ENCODE results near the gene C7orf57. TPM values are rescaled to one million over a fixed set of nuclear protein-coding genes. Genes with fewer than 3 reads are reported as not detected.

The C7orf57 gene
- total RNA-seq, 1 experiment from 2014 or later, result not detected

DNA sequence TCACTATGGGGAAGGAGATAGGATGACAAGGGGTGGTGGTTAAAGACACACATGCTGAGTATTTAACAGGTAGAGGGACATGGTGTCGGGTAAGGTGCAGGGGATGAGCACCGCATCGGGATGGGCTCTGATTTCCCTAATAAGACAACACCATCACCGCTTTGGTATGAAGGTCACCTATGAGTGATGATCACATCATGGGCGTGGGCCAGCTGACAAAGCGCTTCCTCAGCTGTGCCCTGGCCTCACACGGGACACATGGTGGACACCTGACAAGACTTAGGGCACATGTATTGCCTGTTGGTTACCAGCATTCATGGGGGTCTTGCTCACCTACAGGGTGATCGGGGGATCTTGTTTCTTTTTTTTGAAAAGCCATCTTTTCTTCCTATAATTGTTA lies 12.8 kb downstream of the C7orf57 start:
- no TSS peak for BruUV-seq (replicated peaks)
- Histone ChIP-seq H3K4me3 (ENCODE audit: low read depth, low read length) (no peak overlapping the region), H3K4me1 (peaks cover 6% of the 10 kb centered on the region; the same call in 1 of the 2 replicates), H3K36me3 (ENCODE audit: control insufficient read depth, insufficient read depth, low read length) (no peaks in the 10 kb centered on the region), H3K27me3 (replicated peaks; ENCODE audit: control insufficient read depth, insufficient read depth, low read length) (no peaks in the 10 kb centered on the region), H3K9me3 (no peaks in the 10 kb centered on the region)
- ChIA-PET CTCF (no interaction called here), POLR2A (no interaction called here)
- H3K36me3 Mint-ChIP-seq (ENCODE audit: insufficient read depth, unreplicated experiment), result no peaks in the 10 kb centered on the region
- H3K27ac Mint-ChIP-seq (ENCODE audit: unreplicated experiment), result no peak overlapping the region
- no peak for DNase-seq
- H3K4me3 Mint-ChIP-seq (ENCODE audit: unreplicated experiment), result no peak overlapping the region
- TF ChIP-seq, protein P1, sequence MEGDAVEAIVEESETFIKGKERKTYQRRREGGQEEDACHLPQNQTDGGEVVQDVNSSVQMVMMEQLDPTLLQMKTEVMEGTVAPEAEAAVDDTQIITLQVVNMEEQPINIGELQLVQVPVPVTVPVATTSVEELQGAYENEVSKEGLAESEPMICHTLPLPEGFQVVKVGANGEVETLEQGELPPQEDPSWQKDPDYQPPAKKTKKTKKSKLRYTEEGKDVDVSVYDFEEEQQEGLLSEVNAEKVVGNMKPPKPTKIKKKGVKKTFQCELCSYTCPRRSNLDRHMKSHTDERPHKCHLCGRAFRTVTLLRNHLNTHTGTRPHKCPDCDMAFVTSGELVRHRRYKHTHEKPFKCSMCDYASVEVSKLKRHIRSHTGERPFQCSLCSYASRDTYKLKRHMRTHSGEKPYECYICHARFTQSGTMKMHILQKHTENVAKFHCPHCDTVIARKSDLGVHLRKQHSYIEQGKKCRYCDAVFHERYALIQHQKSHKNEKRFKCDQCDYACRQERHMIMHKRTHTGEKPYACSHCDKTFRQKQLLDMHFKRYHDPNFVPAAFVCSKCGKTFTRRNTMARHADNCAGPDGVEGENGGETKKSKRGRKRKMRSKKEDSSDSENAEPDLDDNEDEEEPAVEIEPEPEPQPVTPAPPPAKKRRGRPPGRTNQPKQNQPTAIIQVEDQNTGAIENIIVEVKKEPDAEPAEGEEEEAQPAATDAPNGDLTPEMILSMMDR (IDR thresholded peaks at IDR 0.05; ENCODE audit: insufficient read depth in 1 of 2, low read depth in 1 of 2, low read length in 1 of 2, severe bottlenecking in 1 of 2, unreplicated experiment in 1 of 2), result no peak
- H3K9me3 Mint-ChIP-seq (ENCODE audit: unreplicated experiment), result no peaks in the 10 kb centered on the region
- peaks cover 8% of the 10 kb centered on the region for H3K27me3 Mint-ChIP-seq (ENCODE audit: insufficient read depth, unreplicated experiment)
- H3K4me1 Mint-ChIP-seq (ENCODE audit: low read depth, unreplicated experiment), result no peaks in the 10 kb centered on the region
- intact Hi-C loops (cut with micrococcal nuclease; ENCODE audit: unreplicated experiment), result no loop called here

DNA sequence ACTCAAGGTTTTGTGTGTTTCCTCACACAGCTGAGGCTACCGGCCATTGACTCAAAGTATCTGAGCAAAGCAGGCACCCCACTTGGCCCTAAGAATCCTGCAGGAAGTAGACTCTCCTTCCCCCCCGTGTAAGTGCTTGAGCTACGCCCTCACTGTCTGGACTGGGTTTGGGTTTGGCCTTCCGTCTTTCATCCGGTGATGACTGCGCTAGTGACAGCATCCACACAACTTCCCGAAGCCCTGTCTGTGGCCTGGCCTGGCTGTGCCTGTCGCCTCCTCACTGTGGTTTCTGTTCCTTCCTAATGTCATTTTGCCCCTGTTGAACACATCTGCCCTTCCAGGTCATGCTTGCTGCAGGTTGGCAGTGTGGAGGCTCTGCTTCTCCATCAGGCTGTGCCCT lies 14.5 kb downstream of the C7orf57 start:
- ChIA-PET CTCF (no interaction called here), POLR2A (no interaction called here)
- BruUV-seq (replicated peaks), result no TSS peak

DNA sequence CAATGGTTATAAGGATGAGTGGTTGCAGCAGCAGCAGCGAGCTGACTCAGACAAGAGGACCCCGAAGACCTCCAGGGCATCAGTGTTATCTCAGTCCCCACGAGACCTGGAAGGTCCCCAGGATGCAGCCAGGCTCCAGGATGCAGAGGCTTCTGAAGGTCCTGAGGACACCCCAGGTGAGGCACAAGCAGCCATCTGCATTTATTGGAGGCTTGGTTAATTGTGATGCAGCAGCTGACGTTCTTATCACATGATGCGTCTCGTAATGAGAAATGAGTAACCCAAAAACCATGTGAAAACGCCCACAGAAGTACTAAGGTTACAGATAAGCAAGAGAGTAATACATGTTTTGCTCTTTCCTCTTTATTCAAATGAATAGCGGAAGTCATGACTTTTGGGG lies 17.4 kb downstream of the C7orf57 start:
- Histone ChIP-seq H3K36me3 (ENCODE audit: control insufficient read depth, insufficient read depth, low read length) (no peaks in the 10 kb centered on the region), H3K9me3 (0 out of 2 replicates have a peak, but pooled peaks cover 3% of the 10 kb centered on the region), H3K27me3 (replicated peaks; ENCODE audit: control insufficient read depth, insufficient read depth, low read length) (no peaks in the 10 kb centered on the region), H3K4me3 (ENCODE audit: low read depth, low read length) (no peak overlapping the region), H3K4me1 (peaks cover 11% of the 10 kb centered on the region)
- Mint-ChIP-seq H3K9me3 (ENCODE audit: unreplicated experiment) (peaks cover 6% of the 10 kb centered on the region), H3K27me3 (ENCODE audit: insufficient read depth, unreplicated experiment) (peaks cover 3% of the 10 kb centered on the region), H3K27ac (ENCODE audit: unreplicated experiment) (no peak overlapping the region), H3K36me3 (ENCODE audit: insufficient read depth, unreplicated experiment) (no peaks in the 10 kb centered on the region), H3K4me1 (ENCODE audit: low read depth, unreplicated experiment) (no peaks in the 10 kb centered on the region), H3K4me3 (ENCODE audit: unreplicated experiment) (no peak overlapping the region)
- BruUV-seq (replicated peaks), result no TSS peak
- TF ChIP-seq, protein P1 (IDR thresholded peaks at IDR 0.05; ENCODE audit: insufficient read depth in 1 of 2, low read depth in 1 of 2, low read length in 1 of 2, severe bottlenecking in 1 of 2, unreplicated experiment in 1 of 2), result no peak
- DNase-seq, result no peak
- intact Hi-C loops (cut with micrococcal nuclease; ENCODE audit: unreplicated experiment), result loop anchor here (2.0 kb wide), 1 partner anchor 36 kb away; the partner anchor contains the start of gene UPP1
- ChIA-PET CTCF (interaction anchor here (1.6 kb wide), 1 partner anchor 61 kb away, joined by 4 read pairs; no protein-coding TSS in a partner anchor), POLR2A (no interaction called here)

More for the DNA sequence above, 14.5 kb downstream of the C7orf57 start:
- Mint-ChIP-seq H3K4me3 (ENCODE audit: unreplicated experiment) (no peak overlapping the region), H3K27ac (ENCODE audit: unreplicated experiment) (no peak overlapping the region), H3K9me3 (ENCODE audit: unreplicated experiment) (no peaks in the 10 kb centered on the region), H3K4me1 (ENCODE audit: low read depth, unreplicated experiment) (no peaks in the 10 kb centered on the region), H3K36me3 (ENCODE audit: insufficient read depth, unreplicated experiment) (no peaks in the 10 kb centered on the region), H3K27me3 (ENCODE audit: insufficient read depth, unreplicated experiment) (peaks cover 8% of the 10 kb centered on the region)
- intact Hi-C loops (cut with micrococcal nuclease; ENCODE audit: unreplicated experiment), result no loop called here
- TF ChIP-seq, protein P1 (IDR thresholded peaks at IDR 0.05; ENCODE audit: insufficient read depth in 1 of 2, low read depth in 1 of 2, low read length in 1 of 2, severe bottlenecking in 1 of 2, unreplicated experiment in 1 of 2), result no peak
- Histone ChIP-seq H3K27me3 (replicated peaks; ENCODE audit: control insufficient read depth, insufficient read depth, low read length) (no peaks in the 10 kb centered on the region), H3K36me3 (ENCODE audit: control insufficient read depth, insufficient read depth, low read length) (no peaks in the 10 kb centered on the region), H3K4me1 (peaks cover 11% of the 10 kb centered on the region), H3K9me3 (no peaks in the 10 kb centered on the region), H3K4me3 (ENCODE audit: low read depth, low read length) (no peak overlapping the region)
- no peak for DNase-seq
